A549 (cell line): ENCODE results near the gene KRT6C.

Source experiments
- CBX2 ChIP-seq: fragments of 200-600 bp; sonication (generic); IDR thresholded peaks from 2 replicates; pipeline ENCODE4 v1.6.1; 2016; ENCODE audit warnings: low read depth, mild to moderate bottlenecking, borderline replicate concordance
- CHD2 ChIP-seq: fragments of 150-350 bp; IDR thresholded peaks from 2 replicates; pipeline ENCODE4 v1.6.1; 2014; ENCODE audit warnings: low read length; ENCODE audit not compliant: partially characterized antibody
- CTCF ChIP-seq: fragments of >200 bp; sonication (Bioruptor Twin); formaldehyde crosslinking; IDR thresholded peaks from 3 replicates; pipeline ENCODE4 v1.5.1; 2016
- EHF ChIP-seq: fragments of 250-450 bp; sonication (Bioruptor Pico); IDR thresholded peaks from 2 replicates; pipeline ENCODE4 v1.5.0; 2020; ENCODE audit warnings: mild to moderate bottlenecking
- HMGXB4 ChIP-seq: fragments of 250-450 bp; sonication (Bioruptor Pico); IDR thresholded peaks from 2 replicates; pipeline ENCODE4 v1.5.0; 2021; ENCODE audit warnings: mild to moderate bottlenecking, moderate library complexity, borderline replicate concordance
- POLR2A ChIP-seq: IDR thresholded peaks from 2 replicates; pipeline ENCODE4 v1.6.1; 2012; ENCODE audit warnings: mild to moderate bottlenecking, low read length
- RARB ChIP-seq: fragments of 250-450 bp; sonication (Bioruptor Pico); IDR thresholded peaks from 2 replicates; pipeline ENCODE4 v1.8.0; 2021; ENCODE audit warnings: mild to moderate bottlenecking, moderate library complexity
- REST ChIP-seq: fragments of 200-600 bp; sonication (generic); IDR thresholded peaks from 2 replicates; pipeline ENCODE4 v1.6.1; 2016; ENCODE audit warnings: antibody characterized with exemption, mild to moderate bottlenecking, moderate library complexity
- RFX5 ChIP-seq: fragments of 450-650 bp; IDR thresholded peaks from 2 replicates; pipeline ENCODE4 v1.7.1; 2014; ENCODE audit warnings: antibody characterized with exemption, mild to moderate bottlenecking, moderate library complexity
- TP53 ChIP-seq: fragments of 250-450 bp; sonication (Bioruptor Pico); IDR thresholded peaks from 2 replicates; pipeline ENCODE4 v1.5.0; 2021; ENCODE audit warnings: mild to moderate bottlenecking, moderate library complexity

- TF ChIP-seq CHD2 (no peak), RFX5 (no peak), CTCF (no peak), POLR2A (no peak), CBX2 (no peak), TP53 (CRISPR knock-in tag) (no peak), HMGXB4 (CRISPR knock-in tag) (no peak), REST (no peak), EHF (CRISPR knock-in tag) (no peak), RARB (CRISPR knock-in tag) (no peak)
Measured at GRCh38 chr12:52439845-52440244, 33.8 kb downstream of the KRT6C start.
